ENCODE measurements around the gene ASTN2.

Gene ASTN2

GRCh38 chr9:116389541-116390302 is 1025.1 kb downstream of the ASTN2 start:
- DNase-seq (ENCODE audit: low read depth in 2 of 2), result no peak

GRCh38 chr9:116387934-116388698 is 1026.7 kb downstream of the ASTN2 start:
- DNase-seq (ENCODE audit: low read depth in 2 of 2), result no peak

- DNase-seq (ENCODE audit: low read depth in 2 of 2), result no peak
These were observed 1030.9 kb downstream of the ASTN2 start for GRCh38 chr9:116383936-116384335.

DNA sequence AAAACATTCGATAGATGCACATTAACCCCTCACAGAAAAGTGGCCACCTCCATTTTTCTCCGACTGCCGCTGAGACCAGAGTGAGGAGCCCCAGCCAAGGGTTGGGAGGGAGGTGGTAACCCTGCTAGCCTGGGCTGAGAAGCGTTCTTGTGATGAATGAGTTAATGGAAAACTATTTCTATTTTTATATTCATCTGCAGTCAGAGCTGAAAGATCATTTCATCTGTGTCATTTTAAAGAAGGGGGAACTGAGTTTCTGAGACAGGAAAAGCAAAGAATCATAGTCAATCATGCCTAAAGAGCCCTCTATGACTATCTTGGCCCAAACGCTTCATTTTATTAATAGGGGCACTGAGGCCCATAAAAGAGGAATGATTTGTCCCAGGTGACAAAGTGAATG is 1031.7 kb downstream of the ASTN2 start:
- no peak for DNase-seq (ENCODE audit: low read depth in 2 of 2)

DNA sequence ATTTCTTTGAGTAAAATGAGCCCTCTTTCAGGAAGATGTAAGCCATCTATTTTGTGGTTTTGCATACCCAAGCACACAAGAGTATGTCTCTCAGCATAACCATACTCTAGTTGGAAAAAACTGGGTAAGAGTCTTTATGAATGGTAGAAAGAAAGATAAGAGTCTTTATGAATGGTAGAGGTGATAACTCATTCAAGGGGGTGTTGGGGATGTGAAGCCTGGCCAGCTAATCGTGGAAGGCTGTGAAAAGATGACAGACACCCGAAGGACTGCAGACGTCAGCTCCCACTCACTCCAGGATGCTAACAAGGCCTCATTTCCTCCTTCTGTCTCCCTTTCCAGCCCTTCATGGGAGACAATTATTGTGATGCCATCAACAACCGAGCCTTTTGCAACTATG is 1032.8 kb downstream of the ASTN2 start:
- DNase-seq (ENCODE audit: low read depth in 2 of 2), result no peak

- no peak for DNase-seq (ENCODE audit: low read depth in 2 of 2)
These were observed 1033.5 kb downstream of the ASTN2 start for GRCh38 chr9:116381350-116381749.

DNA sequence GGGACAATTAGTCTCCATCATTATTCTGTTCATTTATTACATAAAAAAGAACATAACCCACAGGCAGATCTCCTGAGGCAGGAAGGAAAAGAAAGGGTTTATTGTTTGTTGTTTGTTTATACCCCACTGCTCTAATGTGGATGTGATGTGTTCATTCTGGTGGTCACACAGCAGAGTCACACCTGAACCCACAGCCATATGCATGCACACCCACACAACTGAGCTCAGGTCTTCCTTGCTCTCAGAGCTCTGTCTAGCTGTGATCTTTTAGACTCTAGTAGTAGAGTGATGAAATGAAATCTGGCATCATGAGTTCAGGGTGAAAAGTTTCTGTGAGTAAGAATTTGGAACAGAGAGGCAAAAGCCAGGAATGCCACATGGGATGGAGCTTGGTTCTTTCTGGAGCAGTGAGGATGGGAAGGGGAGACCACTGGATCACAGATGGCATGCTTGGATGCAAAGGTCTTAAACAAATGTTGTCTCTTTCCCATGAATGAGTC is 1034.3 kb downstream of the ASTN2 start:
- DNase-seq (ENCODE audit: low read depth in 2 of 2), result no peak

DNA sequence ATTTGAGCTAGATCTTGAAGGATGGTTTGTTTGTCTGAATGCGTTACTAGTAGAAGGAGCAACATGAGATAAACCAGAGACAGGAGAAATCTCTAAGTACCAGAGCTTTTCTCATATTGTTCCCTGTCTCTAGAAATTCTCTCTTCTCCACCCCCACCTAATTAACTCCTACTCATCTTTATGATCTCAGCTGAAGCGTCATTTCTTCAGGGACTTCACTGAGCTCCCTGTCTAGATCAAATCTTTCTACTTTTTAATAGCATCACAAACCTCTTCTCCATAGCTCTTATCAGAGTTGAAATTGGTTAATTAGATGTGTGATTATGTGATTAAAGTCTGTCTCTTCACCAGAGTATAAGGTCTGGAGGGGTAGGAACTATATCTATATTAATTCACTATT is 1035.0 kb downstream of the ASTN2 start:
- DNase-seq (ENCODE audit: low read depth in 2 of 2), result no peak

GRCh38 chr9:116378873-116379272 is 1036.0 kb downstream of the ASTN2 start:
- no peak for DNase-seq (ENCODE audit: low read depth in 2 of 2)

GRCh38 chr9:116377179-116377798 is 1037.6 kb downstream of the ASTN2 start:
- DNase-seq (ENCODE audit: low read depth in 2 of 2), result no peak

All from stimulated activated CD4-positive, alpha-beta T cell treated with anti-CD3 and anti-CD28 coated beads, Interleukin-1b, Interleukin-23, amount 100 ng/mL, for 4 hours (primary cell).